PC-3 (cell line): ENCODE data around the gene LTBP1.

Experiments used
- CTCF ChIP-seq: fragments of 300-600 bp; sonication (generic); conservative IDR thresholded peaks from 2 replicates; pipeline ENCODE4 v1.5.1; 2017; ENCODE audit warnings: antibody characterized with exemption, low read depth, mild to moderate bottlenecking, low read length
- EZH2 ChIP-seq: fragments of 300-600 bp; sonication (generic); IDR thresholded peaks from one replicate; pipeline ENCODE4 v1.6.1; 2017; ENCODE audit warnings: antibody characterized with exemption, mild to moderate bottlenecking, low read length; ENCODE audit not compliant: unreplicated experiment

DNA sequence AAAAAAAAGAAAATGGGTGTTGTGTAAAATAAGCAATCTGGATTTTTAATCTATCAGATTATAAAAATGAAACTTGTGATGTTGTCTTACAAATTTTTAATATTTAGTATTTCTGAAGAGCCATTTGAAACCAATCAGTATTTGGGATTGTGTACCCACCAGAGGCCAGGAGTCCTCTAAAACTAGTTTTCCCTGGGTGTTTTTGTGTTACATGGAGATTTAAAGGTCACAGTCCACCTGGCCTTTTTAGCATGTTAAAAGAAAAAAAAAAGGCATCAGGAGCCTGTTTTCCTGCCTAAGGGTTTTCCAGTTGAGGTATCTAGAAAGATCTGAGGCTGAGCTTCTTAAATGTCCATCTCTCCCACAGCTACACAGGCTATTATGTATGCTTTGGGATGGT is 221.7 kb downstream of the LTBP1 start:
- TF ChIP-seq CTCF (no peak), EZH2 (no peak)
